Upper lobe of right lung (tissue), 1 donor: ENCODE data around the gene MEIS1. TPM values are rescaled to one million over a fixed set of nuclear protein-coding genes. Genes with fewer than 3 reads are reported as not detected.

ENCODE experiments used
- ATAC-seq: fragments of 200-7000 bp; cut with Tn5 transposase; one replicate; pipeline ENCODE4 v1.9.1; 2020; ENCODE audit warnings: mild to moderate bottlenecking, moderate library complexity
- DNase-seq: peaks from one replicate; pipeline ENCODE4 v3.0.0-alpha.2; 2020
- H3K27ac ChIP-seq: fragments of 200-600 bp; one replicate; pipeline ENCODE4 v1.8.0; 2022
- H3K27me3 ChIP-seq: fragments of 200-600 bp; one replicate; pipeline ENCODE4 v1.8.0; 2022; ENCODE audit warnings: mild to moderate bottlenecking
- H3K36me3 ChIP-seq: fragments of 200-600 bp; one replicate; pipeline ENCODE4 v1.8.0; 2022
- H3K4me1 ChIP-seq: fragments of 200-600 bp; one replicate; pipeline ENCODE4 v1.8.0; 2022
- H3K4me3 ChIP-seq: fragments of 200-600 bp; one replicate; pipeline ENCODE4 v1.8.0; 2022; ENCODE audit warnings: mild to moderate bottlenecking
- H3K9me3 ChIP-seq: fragments of 200-600 bp; one replicate; pipeline ENCODE4 v1.8.0; 2022
- CTCF ChIP-seq: fragments of 200-600 bp; IDR thresholded peaks from one replicate; pipeline ENCODE4 v1.8.0; 2022; ENCODE audit warnings: antibody characterized with exemption
- intact Hi-C: fragments of 100-400 bp; cut with DNase I; formaldehyde crosslinking; loops from one replicate; pipeline ENCODE4 v1.11.0; 2022
- total RNA-seq: library from RNA; stranded (reverse); fragmentation: NEBNext Ultra II Directional; extraction: Animal tissue kit (Norgen Biotek cat#: 25700); gene quantifications from one replicate; pipeline ENCODE4 v1.2.1, GENCODE V29; 2021
- donor health status: DM: no; HTN: yes; CAD: no; lungs with severe emphysema.

MEIS1 gene
- total RNA-seq, 1 donor from 2014 or later: 48.0 TPM

- Histone ChIP-seq H3K27me3 (no peaks in the 10 kb centered on the region), H3K4me3 (no peak overlapping the region), H3K4me1 (peaks cover 27% of the 10 kb centered on the region), H3K9me3 (no peaks in the 10 kb centered on the region), H3K27ac (no peak overlapping the region), H3K36me3 (peaks cover 4% of the 10 kb centered on the region)
- DNase-seq (no peak), ATAC-seq (no peak)
- no peak for TF ChIP-seq CTCF
- intact Hi-C loops: no loop called here
Measured at GRCh38 chr2:66462501-66462825, 27.5 kb downstream of the MEIS1 start.

GRCh38 chr2:66463206-66463755, 28.4 kb downstream of the MEIS1 start:
- intact Hi-C loops: no loop called here
- Histone ChIP-seq H3K9me3 (no peaks in the 10 kb centered on the region), H3K27ac (no peak overlapping the region), H3K4me1 (peaks cover 30% of the 10 kb centered on the region), H3K36me3 (no peaks in the 10 kb centered on the region), H3K4me3 (no peak overlapping the region), H3K27me3 (no peaks in the 10 kb centered on the region)
- ATAC-seq (no peak), DNase-seq (no peak)
- TF ChIP-seq CTCF: no peak

GRCh38 chr2:66464930-66465637, 30.2 kb downstream of the MEIS1 start:
- H3K4me3 ChIP-seq: no peak overlapping the region
- H3K4me1 ChIP-seq: peaks cover 33% of the 10 kb centered on the region
- no peak for DNase-seq
- intact Hi-C loops: no loop called here
- H3K27ac ChIP-seq: no peak overlapping the region
- no peaks in the 10 kb centered on the region for H3K27me3 ChIP-seq
- TF ChIP-seq CTCF: no peak
- H3K9me3 ChIP-seq: no peaks in the 10 kb centered on the region
- no peaks in the 10 kb centered on the region for H3K36me3 ChIP-seq
- ATAC-seq: no peak

- no peaks in the 10 kb centered on the region for H3K36me3 ChIP-seq
Measured at GRCh38 chr2:66466433-66466832, 31.5 kb downstream of the MEIS1 start.

GRCh38 chr2:66467718-66468117, 32.8 kb downstream of the MEIS1 start:
- Histone ChIP-seq H3K9me3 (no peaks in the 10 kb centered on the region), H3K27me3 (no peaks in the 10 kb centered on the region), H3K4me1 (peaks cover 28% of the 10 kb centered on the region), H3K27ac (no peak overlapping the region), H3K36me3 (peaks cover 4% of the 10 kb centered on the region), H3K4me3 (no peak overlapping the region)
- TF ChIP-seq CTCF: no peak
- no peak for ATAC-seq
- no peak for DNase-seq
- intact Hi-C loops: no loop called here

More at GRCh38 chr2:66466433-66466832, 31.5 kb downstream of the MEIS1 start:
- intact Hi-C loops: no loop called here
- H3K27ac ChIP-seq: no peak overlapping the region
- H3K9me3 ChIP-seq: no peaks in the 10 kb centered on the region
- no peak overlapping the region for H3K4me3 ChIP-seq
- no peak for ATAC-seq
- DNase-seq: no peak
- no peaks in the 10 kb centered on the region for H3K27me3 ChIP-seq
- H3K4me1 ChIP-seq: peaks cover 34% of the 10 kb centered on the region
- no peak for TF ChIP-seq CTCF
